ENCODE results near the gene PIGH. TPM values are rescaled to one million over a fixed set of nuclear protein-coding genes. Genes with fewer than 3 reads are reported as not detected.

The PIGH gene
- total RNA-seq, 1 experiment from 2014 or later = 9.4 TPM

DNA sequence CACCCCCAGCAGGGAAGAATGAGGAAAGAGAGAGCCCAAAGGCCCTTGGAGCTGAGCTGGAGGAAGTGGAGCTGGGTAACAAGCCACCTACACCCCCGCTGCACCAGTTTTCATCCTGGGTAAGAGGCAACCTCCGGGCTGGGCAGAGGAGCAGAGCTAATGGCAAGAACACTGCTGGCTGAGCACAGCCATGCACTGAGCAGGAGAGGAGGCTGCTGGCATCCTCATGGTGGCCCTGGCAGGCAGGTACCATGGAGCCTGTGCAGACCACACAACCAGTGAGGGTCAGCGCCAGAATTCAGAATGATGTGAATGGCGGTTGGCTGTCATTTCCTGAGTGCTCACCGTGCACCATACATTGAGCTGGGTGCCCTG is 37.3 kb downstream of the PIGH start:
- Histone ChIP-seq H3K4me1 (ENCODE audit: insufficient read depth, low read length) (peaks cover 3% of the 10 kb centered on the region; the same call in 1 of the 2 replicates), H2BK15ac (ENCODE audit: low read depth, low read length) (no peak overlapping the region), H3K4ac (ENCODE audit: low read depth, low read length) (no peak overlapping the region), H2BK20ac (ENCODE audit: low read depth, low read length, poor library complexity, severe bottlenecking) (no peak overlapping the region), H3K27me3 (ENCODE audit: insufficient read depth, low read length) (no peaks in the 10 kb centered on the region), H4K91ac (ENCODE audit: insufficient read length, low read depth, low read length) (no peak overlapping the region), H3K9me3 (ENCODE audit: control insufficient read depth, low read depth, low read length) (no peaks in the 10 kb centered on the region), H3K9ac (ENCODE audit: extremely low read depth, insufficient read length, low read length) (no peak overlapping the region), H3K79me2 (ENCODE audit: insufficient read depth, low read length) (no peaks in the 10 kb centered on the region), H3K14ac (ENCODE audit: insufficient read depth, low read length) (no peak overlapping the region), H4K5ac (ENCODE audit: insufficient read length, low read depth, low read length) (no peak overlapping the region), H4K20me1 (ENCODE audit: control insufficient read depth, insufficient read depth, insufficient read length) (no peaks in the 10 kb centered on the region), H3K56ac (ENCODE audit: insufficient read length, low read depth, low read length) (no peak overlapping the region), H4K8ac (replicated peaks; ENCODE audit: insufficient read length, low read depth, low read length) (no peak overlapping the region), H3K23ac (ENCODE audit: insufficient read length, low read depth, low read length) (no peak overlapping the region), H3K4me2 (ENCODE audit: insufficient read depth, insufficient read length, low read length) (no peak overlapping the region), H3K27ac (ENCODE audit: insufficient read length, low read depth, low read length) (no peak overlapping the region), H2AK5ac (ENCODE audit: insufficient read length, low read length) (no peak overlapping the region), H2BK12ac (ENCODE audit: insufficient read length, low read depth, low read length) (no peak overlapping the region), H3K23me2 (ENCODE audit: insufficient read length, low read depth, low read length, poor library complexity, severe bottlenecking) (no peaks in the 10 kb centered on the region), H3K18ac (ENCODE audit: insufficient read length, low read depth, low read length) (no peak overlapping the region), H2BK120ac (ENCODE audit: low read depth, low read length, poor library complexity, severe bottlenecking) (no peak overlapping the region), H2AFZ (ENCODE audit: low read length) (no peak overlapping the region), H3T11ph (ENCODE audit: low read length) (no peak overlapping the region), H2BK5ac (ENCODE audit: insufficient read length, low read length) (no peak overlapping the region), H3K79me1 (ENCODE audit: insufficient read depth, low read depth, low read length, poor library complexity, severe bottlenecking) (no peaks in the 10 kb centered on the region)
- no peak for DNase-seq
- no CpG with 5 or more reads among the region's 5 CpGs for WGBS (ENCODE audit: extremely low coverage, insufficient read length, low lambda C conversion rate)
- Mint-ChIP-seq H3K4me3 (no peak overlapping the region), H3K9me3 (no peaks in the 10 kb centered on the region), H3K27ac (no peak overlapping the region), H3K4me1 (peaks cover 27 to 29% of the 10 kb centered on the region in 2 experiments), H3K27me3 (ENCODE audit: low read depth) (no peaks in the 10 kb centered on the region), H3K36me3 (ENCODE audit: insufficient read depth in 1 of 3, low read depth in 3 of 3) (peaks cover 8 to 47% (median 27%) of the 10 kb centered on the region in 3 experiments)
- TF ChIP-seq, protein P1, sequence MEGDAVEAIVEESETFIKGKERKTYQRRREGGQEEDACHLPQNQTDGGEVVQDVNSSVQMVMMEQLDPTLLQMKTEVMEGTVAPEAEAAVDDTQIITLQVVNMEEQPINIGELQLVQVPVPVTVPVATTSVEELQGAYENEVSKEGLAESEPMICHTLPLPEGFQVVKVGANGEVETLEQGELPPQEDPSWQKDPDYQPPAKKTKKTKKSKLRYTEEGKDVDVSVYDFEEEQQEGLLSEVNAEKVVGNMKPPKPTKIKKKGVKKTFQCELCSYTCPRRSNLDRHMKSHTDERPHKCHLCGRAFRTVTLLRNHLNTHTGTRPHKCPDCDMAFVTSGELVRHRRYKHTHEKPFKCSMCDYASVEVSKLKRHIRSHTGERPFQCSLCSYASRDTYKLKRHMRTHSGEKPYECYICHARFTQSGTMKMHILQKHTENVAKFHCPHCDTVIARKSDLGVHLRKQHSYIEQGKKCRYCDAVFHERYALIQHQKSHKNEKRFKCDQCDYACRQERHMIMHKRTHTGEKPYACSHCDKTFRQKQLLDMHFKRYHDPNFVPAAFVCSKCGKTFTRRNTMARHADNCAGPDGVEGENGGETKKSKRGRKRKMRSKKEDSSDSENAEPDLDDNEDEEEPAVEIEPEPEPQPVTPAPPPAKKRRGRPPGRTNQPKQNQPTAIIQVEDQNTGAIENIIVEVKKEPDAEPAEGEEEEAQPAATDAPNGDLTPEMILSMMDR (conservative IDR thresholded peaks at IDR 0.05) = no peak
